Measurements from ENCODE around the gene CUEDC1.

DNA sequence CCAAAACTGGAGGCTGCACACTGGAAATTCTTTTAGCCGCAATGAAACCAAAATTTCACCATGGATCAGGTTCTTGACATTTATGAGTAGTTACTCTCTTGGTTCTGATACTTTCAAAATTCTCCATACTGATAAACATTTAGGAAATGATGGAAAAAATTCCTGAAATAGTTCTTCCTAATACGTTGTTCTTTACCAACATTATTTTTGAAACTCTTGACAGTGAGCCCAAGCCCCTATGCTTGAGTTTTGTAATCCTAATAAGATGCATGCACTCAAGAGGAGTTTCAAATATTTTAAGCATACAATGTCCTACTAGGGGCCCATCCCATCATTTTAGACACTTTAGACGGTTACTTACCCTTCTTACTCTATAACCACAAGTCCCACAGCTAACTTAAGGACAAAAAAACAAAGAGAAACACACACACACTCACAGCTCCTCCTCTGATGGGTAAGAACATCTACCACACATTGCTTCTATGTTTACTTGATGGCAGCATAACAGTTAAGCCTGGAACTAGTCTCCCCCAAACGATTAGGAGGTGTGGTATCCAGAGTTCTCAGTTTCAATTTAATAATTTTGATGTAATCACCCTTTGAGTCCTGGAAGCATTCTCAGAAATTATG is 29.2 kb upstream of the CUEDC1 start:
- TF ChIP-seq, protein P1, sequence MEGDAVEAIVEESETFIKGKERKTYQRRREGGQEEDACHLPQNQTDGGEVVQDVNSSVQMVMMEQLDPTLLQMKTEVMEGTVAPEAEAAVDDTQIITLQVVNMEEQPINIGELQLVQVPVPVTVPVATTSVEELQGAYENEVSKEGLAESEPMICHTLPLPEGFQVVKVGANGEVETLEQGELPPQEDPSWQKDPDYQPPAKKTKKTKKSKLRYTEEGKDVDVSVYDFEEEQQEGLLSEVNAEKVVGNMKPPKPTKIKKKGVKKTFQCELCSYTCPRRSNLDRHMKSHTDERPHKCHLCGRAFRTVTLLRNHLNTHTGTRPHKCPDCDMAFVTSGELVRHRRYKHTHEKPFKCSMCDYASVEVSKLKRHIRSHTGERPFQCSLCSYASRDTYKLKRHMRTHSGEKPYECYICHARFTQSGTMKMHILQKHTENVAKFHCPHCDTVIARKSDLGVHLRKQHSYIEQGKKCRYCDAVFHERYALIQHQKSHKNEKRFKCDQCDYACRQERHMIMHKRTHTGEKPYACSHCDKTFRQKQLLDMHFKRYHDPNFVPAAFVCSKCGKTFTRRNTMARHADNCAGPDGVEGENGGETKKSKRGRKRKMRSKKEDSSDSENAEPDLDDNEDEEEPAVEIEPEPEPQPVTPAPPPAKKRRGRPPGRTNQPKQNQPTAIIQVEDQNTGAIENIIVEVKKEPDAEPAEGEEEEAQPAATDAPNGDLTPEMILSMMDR (IDR thresholded peaks at IDR 0.05; ENCODE audit: insufficient read depth, low read length): no peak
- no peak for TF ChIP-seq GABPA (IDR thresholded peaks at IDR 0.05; ENCODE audit: low read depth)

Data from HL-60 (cell line).